A673 (cell line): Measurements from ENCODE around the gene CCKAR. TPM values are rescaled to one million over a fixed set of nuclear protein-coding genes. Genes with fewer than 3 reads are reported as not detected.

Source experiments
- BruUV-seq: library from RNA; stranded (reverse); fragments of 400-500 nt; replicated peaks from 2 replicates; lab custom pipeline; 2021; lab: Mats Ljungman, UMichigan
- CTCF ChIA-PET: fragments of 300-600 bp; sonication (Branson Sonifier 250); formaldehyde crosslinking; loops from one replicate; lab custom pipeline; 2022; ENCODE audit warnings: antibody characterized with exemption; lab: Charles Lee
- POLR2A ChIA-PET: fragments of 300-600 bp; sonication (Branson Sonifier 250); formaldehyde crosslinking; loops from one replicate; lab custom pipeline; 2022; ENCODE audit warnings: antibody characterized with exemption; ENCODE audit not compliant: low non-redundant PET; lab: Charles Lee
- DNase-seq: peaks from one replicate; pipeline ENCODE4 v3.0.0-alpha.2; 2015; ENCODE audit warnings: low spot score
- H3K27ac ChIP-seq: fragments of 200-600 bp; sonication (generic); 2 replicates; pipeline ENCODE4 v1.5.1; 2016; ENCODE audit warnings: mixed run types, low read depth, mild to moderate bottlenecking, mixed read lengths, antibody characterized with exemption, low read length; ENCODE audit not compliant: poor library complexity, severe bottlenecking
- H3K27me3 ChIP-seq: fragments of 200-600 bp; sonication (generic); replicated peaks from 2 replicates; pipeline ENCODE4 v1.6.1; 2017; ENCODE audit warnings: mixed run types, low read depth, mild to moderate bottlenecking, mixed read lengths, antibody characterized with exemption, low read length; ENCODE audit not compliant: insufficient read depth, poor library complexity
- H3K36me3 ChIP-seq: fragments of 200-600 bp; sonication (generic); 2 replicates; pipeline ENCODE4 v1.6.1; 2016; ENCODE audit warnings: mixed run types, mild to moderate bottlenecking, mixed read lengths, antibody characterized with exemption, low read length; ENCODE audit not compliant: insufficient read depth, poor library complexity, severe bottlenecking
- H3K4me1 ChIP-seq: fragments of 200-600 bp; sonication (generic); 2 replicates; pipeline ENCODE4 v1.6.1; 2017; ENCODE audit warnings: mixed run types, mild to moderate bottlenecking, mixed read lengths, antibody characterized with exemption, low read length; ENCODE audit not compliant: insufficient read depth, poor library complexity, severe bottlenecking
- H3K4me3 ChIP-seq: fragments of 200-600 bp; sonication (generic); 2 replicates; pipeline ENCODE4 v1.5.1; 2016; ENCODE audit warnings: low read depth, mixed run types, mild to moderate bottlenecking, mixed read lengths, low read length; ENCODE audit not compliant: poor library complexity, severe bottlenecking
- H3K9me3 ChIP-seq: fragments of 200-600 bp; sonication (generic); 2 replicates; pipeline ENCODE4 v1.6.1; 2016; ENCODE audit warnings: mixed run types, low read depth, mild to moderate bottlenecking, mixed read lengths, antibody characterized with exemption, low read length; ENCODE audit not compliant: poor library complexity, severe bottlenecking
- EZH2 ChIP-seq: fragments of 200-600 bp; sonication (generic); IDR thresholded peaks from 2 replicates; pipeline ENCODE4 v1.6.1; 2017; ENCODE audit warnings: borderline replicate concordance, low read depth, mild to moderate bottlenecking, mixed read lengths, antibody characterized with exemption, low read length; ENCODE audit not compliant: poor library complexity, severe bottlenecking
- intact Hi-C: fragments of 100-400 bp; cut with micrococcal nuclease; formaldehyde crosslinking; loops from one replicate; pipeline ENCODE4 v1.10.0; 2022; ENCODE audit not compliant: unreplicated experiment
- total RNA-seq: library from RNA; stranded (reverse); gene quantifications from 2 replicates; pipeline ENCODE4 v1.2.3, GENCODE V29; 2021
- TF ChIP-seq, protein P1 (sequence below): fragments of 300-800, 200-600 bp; sonication (generic); conservative IDR thresholded peaks from 2 replicates; pipeline ENCODE4 v1.5.1; 2017; ENCODE audit warnings: low read depth, mild to moderate bottlenecking, antibody characterized with exemption, low read length, moderate library complexity, mixed read lengths

Gene CCKAR
- total RNA-seq, 1 experiment from 2014 or later, result not detected

DNA sequence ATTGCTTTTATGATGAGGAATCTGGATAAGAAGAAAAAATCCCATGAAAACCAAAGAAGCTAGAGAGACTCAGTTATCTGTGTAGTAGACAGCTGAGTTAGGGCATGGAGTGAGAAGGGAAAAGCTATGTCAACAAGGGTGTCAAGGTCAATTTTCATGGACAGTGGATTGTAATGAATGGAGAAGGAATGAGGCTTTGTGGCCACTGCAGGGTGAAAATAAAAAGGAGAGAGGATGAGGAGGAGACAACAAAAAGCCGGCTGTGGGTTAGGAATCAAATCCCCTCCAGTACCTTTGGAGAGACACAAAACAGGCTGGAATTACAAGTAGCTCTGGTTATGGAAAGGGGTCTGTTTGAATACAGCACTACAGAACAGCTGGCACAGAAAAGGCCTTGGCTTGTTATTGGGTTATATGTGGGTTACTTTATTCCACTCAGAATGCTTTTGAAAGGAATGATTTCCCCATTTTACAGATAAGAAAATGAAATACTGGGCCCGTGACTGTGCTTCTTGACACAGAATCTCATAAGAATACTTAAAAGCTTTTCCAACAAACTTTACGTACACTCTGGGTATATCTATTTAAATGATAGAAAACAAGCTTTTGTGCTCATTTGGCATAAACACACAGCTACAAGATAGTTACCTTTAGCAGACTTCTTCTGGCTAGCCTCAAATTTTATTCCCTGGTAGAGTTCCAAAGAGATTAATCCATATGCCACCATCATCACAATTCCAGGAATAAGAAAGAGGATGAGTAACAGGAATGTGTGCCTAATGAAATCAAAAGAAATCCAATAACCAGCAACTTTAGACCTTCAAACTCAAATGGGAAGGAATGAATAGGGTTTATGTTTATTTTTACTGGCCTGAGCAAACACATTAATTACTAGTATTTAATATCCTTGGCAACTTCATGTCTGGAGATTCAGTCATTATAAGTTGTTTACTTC, 7.5 kb downstream of the CCKAR start:
- Histone ChIP-seq H3K4me1 (no peaks in the 10 kb centered on the region), H3K4me3 (no peak overlapping the region), H3K9me3 (no peaks in the 10 kb centered on the region), H3K36me3 (no peaks in the 10 kb centered on the region), H3K27ac (no peak overlapping the region), H3K27me3 (no peaks in the 10 kb centered on the region)
- BruUV-seq, result no TSS peak
- ChIA-PET POLR2A (no interaction called here), CTCF (no interaction called here)
- no peak for TF ChIP-seq EZH2
- no peak for DNase-seq
- intact Hi-C loops, result no loop called here

DNA sequence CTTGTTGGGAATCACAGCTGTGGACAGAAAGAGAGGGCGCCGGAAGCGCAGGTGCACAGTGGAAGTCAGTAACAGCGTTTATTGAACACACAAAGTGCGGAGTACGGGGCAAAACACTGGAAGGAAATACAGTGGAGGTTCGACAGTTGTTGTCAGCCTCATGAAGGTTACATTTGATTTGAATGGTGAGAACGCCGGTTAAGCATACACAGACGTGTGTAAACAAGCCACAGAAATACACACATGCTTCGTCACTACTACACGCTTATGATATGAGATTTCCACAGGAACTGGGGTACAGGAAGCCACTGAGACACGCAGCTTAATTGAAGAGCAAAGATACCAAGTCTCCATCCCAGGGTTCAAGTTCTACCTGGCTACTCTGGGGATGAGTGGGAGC, 12.0 kb downstream of the CCKAR start:
- intact Hi-C loops, result no loop called here
- Histone ChIP-seq H3K9me3 (no peaks in the 10 kb centered on the region), H3K4me1 (no peaks in the 10 kb centered on the region), H3K27ac (no peak overlapping the region), H3K27me3 (no peaks in the 10 kb centered on the region), H3K36me3 (no peaks in the 10 kb centered on the region), H3K4me3 (no peak overlapping the region)
- no peak for DNase-seq
- POLR2A ChIA-PET, result no interaction called here
- TF ChIP-seq, protein P1, sequence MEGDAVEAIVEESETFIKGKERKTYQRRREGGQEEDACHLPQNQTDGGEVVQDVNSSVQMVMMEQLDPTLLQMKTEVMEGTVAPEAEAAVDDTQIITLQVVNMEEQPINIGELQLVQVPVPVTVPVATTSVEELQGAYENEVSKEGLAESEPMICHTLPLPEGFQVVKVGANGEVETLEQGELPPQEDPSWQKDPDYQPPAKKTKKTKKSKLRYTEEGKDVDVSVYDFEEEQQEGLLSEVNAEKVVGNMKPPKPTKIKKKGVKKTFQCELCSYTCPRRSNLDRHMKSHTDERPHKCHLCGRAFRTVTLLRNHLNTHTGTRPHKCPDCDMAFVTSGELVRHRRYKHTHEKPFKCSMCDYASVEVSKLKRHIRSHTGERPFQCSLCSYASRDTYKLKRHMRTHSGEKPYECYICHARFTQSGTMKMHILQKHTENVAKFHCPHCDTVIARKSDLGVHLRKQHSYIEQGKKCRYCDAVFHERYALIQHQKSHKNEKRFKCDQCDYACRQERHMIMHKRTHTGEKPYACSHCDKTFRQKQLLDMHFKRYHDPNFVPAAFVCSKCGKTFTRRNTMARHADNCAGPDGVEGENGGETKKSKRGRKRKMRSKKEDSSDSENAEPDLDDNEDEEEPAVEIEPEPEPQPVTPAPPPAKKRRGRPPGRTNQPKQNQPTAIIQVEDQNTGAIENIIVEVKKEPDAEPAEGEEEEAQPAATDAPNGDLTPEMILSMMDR, result no peak
- no peak for TF ChIP-seq EZH2
- CTCF ChIA-PET, result no interaction called here
- BruUV-seq, result no TSS peak

DNA sequence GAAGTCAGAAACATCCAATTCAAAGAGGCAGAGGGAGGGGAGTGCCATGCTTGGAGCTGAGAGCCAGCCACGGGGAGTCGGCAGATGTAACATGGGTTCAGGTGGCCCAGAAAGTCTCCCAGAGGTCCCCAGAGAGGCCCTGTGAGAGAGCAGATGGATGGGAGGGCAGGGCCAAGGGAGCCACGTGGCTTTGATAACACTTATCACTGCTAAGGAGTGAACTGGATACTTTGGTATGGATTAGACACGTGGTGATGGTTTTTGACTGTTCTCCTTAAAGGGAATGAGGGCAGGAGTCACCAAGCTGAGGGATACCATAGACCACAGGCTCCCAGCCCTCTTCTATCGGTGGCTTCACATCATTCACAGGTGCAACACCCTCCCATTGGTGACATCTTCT, 13.7 kb downstream of the CCKAR start:
- H3K36me3 ChIP-seq, result no peaks in the 10 kb centered on the region
- ChIA-PET POLR2A (no interaction called here), CTCF (no interaction called here)
- H3K4me3 ChIP-seq, result no peak overlapping the region
- DNase-seq, result no peak
- no peak for TF ChIP-seq EZH2
- TF ChIP-seq, protein P1, result no peak
- H3K9me3 ChIP-seq, result no peaks in the 10 kb centered on the region
- H3K4me1 ChIP-seq, result no peaks in the 10 kb centered on the region
- BruUV-seq, result no TSS peak
- no peaks in the 10 kb centered on the region for H3K27me3 ChIP-seq
- no peak overlapping the region for H3K27ac ChIP-seq
- intact Hi-C loops, result no loop called here
